HG03520 (cell line): ENCODE measurements around the gene MYO5C.
"Not testable (repeated sequence)": the region's sequence is repeated elsewhere in the genome, so short reads cannot be mapped to it uniquely, and the experiment has no call there.

ENCODE experiments used
- ATAC-seq: cut with Tn5 transposase; IDR thresholded peaks from one replicate; pipeline ENCODE4 v1.9.1; 2021; ENCODE audit warnings: mild to moderate bottlenecking, moderate library complexity; ENCODE audit not compliant: unreplicated experiment

MYO5C gene

DNA sequence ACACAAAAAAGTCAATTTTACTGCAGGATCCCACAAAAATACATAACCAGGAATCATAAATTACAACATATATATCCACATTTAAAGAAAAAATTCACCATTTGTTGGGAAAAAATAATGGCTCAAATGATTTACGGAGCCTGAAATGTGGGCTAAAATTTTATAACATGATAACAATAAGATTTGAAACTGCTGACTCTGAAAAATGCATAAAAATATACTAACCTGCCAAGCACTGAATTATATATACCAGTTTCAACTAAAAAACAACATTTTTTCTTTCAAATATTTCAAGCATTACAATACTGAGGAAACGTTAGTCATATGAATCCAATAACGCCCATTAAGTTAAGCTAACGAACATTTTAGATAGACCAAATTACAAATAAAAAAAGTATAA is 12.2 kb upstream of the MYO5C start:
- ATAC-seq: no peak

DNA sequence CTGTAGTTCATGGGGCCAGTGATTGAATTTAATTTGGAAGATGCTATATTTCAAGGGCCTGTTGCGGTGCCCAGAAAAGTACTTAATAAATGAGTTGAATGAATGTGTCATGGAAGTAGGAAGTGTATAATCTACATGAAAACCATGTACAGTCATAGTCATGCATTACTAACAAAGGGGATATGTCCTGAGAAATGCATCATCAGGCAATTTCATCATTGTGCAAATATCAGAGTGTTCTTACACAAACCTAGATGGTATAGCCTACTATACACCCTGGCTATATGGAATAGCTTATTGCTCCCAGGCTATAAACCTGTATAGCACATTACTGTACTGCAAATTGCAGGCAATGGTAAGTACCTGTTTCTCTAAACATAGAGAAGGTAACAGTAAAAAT is 10.7 kb upstream of the MYO5C start:
- no peak for ATAC-seq

DNA sequence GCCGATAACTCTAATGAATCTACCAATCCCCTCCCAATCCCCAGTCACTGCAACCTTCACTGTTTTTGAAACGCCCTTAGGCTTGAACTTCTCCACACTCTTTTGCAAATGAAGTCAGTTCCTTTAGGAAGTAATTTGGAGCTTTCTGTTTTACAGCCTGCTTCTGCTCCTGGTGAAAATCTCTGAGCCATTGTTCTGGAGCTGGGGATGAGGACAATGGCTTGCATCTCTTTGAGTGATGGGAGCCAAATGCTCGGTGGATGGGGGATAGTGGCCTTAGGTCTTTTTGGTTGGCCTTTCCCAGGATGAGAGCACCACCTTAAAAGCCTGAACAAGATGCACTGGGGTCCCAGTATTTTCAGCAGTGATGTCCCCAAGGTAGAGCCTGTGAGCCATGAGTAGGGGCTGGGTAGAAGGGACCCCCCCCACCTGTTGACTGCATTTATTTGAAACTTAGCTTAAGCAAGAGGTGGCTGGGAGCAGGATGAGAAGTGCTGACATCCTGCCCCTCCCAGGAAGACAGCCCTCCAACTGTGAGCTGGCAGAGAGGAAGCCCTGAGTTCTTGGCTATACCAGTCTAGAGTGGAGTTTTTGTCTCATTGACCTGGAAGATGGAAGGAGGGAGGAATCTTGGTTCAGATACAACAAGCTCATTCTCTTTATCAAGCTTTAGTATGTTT is 7.6 kb upstream of the MYO5C start:
- no peak for ATAC-seq

DNA sequence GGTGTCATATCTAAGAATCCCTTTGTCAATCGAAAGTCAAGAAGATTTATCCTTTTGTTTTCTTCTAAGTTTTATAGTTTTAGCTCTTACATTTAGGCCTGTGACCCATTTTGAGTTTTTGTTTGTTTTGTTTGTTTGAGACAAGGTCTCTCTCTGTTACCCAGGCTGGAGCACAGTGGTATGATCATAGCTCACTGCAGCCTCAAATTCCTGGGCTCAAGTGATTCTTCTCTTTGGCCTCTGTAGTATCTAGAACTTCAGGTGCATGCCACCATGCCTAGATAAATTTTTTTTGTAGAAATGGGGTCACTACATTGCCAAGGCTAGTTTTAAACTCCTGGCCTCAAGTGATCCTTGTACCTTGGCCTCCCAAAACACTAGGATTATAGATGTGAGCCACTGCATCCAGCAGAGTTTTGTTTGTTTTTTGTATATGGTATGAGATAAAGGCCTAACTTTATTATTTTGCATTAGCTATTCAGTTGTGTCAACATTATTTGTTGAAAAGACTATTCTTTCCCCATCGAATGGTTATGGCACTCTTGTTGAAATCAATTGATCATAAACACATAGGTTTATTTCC is 5.8 kb upstream of the MYO5C start:
- no peak for ATAC-seq

DNA sequence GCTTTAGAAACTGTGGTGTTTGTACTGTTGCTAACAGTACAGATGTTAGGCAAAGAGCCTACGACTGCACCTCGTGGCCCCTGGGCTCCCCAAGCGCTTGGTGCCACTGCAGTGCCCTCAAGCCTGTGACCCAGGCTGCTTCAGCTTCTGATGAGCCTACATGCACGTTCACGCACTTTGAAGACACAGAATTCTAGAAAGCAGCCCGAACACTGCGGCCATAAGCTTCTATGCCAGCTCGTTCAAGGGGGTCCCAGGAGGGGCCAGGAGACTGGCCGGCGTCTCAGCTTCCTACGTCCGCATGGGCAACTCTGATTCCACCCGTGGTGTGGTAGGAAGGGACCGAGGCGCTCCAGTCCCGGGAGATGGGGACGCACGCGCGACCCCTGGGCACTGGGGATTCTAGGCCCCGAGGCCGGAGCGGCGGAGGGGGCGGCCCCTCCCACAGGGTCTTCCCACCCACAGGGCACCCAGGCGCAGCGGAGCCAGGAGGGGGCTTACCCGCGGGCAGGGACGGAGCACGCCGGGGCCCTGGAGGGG is 653 bp downstream of the MYO5C start:
- ATAC-seq: no peak

DNA sequence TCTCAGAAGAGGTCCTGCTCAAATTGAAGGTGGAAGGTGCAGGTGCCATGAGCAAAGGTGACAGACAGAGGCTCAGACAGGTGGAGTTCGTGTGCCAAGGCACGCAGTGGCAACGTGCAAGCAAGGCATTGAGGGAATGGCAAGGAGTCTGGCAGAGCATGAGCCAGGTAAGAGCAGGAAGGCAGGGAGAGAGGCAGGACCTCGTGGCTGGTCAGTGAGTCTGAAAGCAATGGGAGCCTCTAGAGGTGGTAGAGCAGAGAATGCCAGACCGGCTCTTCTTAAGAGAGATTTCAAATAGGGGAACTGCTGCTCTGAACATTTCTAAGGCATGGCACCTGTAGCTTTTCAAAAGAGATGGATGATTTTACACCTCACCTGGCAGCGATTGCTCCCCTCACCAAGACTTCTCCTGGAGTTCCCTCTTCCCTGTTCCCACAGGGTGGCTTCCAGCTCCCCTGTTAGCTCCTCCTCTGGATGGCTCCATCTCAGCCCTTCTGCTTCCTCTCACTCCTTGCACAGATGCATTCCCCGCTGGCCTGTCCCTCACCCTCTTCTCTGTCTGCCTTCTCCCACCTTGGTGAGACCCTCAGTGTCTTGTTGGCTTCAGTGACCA is 2.7 kb downstream of the MYO5C start:
- no peak for ATAC-seq

DNA sequence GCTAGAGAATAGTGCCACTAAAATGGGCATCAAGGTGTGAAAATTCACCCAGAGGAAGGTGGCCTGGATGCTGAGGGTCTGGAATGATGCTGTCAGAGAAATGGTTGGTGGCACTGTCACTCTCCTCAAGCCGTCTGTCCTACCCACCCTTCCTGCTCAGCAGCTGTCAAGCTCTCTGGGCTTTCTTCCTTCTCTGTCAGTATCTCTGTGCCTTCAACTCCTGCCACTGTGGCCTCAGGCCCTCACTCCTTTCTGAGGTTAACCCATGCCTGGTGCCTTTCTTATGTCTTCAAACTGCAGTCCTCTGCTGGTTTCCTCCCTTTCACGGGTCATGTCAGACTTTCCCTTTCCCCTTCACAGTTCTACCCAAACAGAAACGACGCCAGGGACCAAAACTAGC is 4.4 kb downstream of the MYO5C start:
- ATAC-seq: no peak

DNA sequence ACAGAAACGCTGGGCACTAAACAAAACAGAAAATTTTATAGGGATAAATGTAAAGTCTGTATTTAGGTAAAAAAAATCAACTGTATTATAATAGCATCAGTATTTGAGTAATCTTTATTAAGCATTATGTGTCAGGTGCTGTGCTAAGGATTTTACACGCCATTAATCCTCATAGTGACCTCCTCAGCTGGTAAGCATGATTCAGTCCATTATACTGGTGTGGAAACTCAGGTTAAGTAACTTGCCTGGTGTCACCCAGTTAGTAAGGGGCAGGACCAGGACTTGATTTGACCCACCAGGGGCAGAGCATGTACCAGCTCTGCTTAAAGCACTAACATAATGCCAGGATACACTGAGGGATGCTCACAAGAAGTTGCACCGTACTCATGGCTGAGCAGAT is 4.8 kb downstream of the MYO5C start:
- ATAC-seq: no peak

DNA sequence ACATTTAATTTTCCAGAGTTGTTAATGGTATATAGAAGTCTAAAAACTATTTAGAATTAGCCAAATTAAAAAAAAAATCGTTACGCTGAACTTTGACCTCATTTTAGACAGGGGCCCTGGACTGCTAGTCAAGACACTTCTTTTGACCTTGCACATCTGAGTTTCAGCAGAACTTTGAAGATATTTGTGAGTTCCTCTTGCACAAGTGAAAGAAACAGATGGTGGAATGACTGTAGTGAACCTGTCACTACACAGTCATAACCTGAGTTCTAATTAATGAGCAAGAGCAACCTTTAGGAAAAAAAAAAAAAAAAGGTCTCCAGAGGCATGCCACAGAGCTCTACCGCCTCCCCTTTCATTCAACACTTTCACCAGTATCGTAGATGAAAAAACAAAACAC is 5.3 kb downstream of the MYO5C start:
- ATAC-seq: no peak

DNA sequence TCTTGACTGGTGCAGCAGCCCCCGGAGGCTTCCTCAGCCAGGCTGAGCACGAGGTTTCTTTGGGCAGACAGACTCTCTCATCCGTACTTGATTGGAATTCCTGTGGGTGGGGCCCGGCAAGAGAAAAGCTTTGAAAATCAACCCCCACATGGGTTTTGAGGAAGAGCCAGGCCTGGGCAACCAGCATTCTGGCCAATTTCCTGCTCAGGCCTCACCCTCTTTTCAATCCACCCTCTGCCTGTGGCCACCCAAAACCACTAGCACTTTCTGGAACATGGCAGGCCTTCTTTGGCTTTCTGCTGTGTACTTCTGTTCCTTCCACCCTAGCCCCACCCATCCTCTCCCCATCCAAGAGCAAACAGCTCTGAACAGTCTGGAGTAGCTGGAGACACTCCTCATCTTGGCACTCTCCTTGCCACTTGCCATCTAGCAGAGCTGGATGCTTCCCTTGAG is 5.9 kb downstream of the MYO5C start:
- no peak for ATAC-seq

DNA sequence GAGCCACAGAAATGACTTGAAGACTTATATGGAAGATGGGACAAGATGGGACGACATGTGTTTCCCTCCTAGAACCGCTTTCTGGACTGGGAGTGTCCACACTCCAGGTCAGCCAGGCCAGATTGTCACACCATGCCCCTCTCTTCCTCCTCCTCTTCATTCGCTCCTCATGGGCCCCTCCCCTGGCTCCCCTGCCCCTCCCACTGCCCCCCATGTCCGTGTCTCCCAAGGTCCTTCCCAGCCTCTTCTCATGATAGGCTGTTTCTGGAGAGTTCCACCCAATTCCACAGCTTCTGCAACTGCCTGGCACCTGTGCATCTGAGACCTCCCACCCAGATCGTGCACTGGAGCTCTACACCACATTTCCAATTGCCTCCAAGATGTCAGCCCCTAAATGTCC is 6.6 kb downstream of the MYO5C start:
- ATAC-seq: no peak

DNA sequence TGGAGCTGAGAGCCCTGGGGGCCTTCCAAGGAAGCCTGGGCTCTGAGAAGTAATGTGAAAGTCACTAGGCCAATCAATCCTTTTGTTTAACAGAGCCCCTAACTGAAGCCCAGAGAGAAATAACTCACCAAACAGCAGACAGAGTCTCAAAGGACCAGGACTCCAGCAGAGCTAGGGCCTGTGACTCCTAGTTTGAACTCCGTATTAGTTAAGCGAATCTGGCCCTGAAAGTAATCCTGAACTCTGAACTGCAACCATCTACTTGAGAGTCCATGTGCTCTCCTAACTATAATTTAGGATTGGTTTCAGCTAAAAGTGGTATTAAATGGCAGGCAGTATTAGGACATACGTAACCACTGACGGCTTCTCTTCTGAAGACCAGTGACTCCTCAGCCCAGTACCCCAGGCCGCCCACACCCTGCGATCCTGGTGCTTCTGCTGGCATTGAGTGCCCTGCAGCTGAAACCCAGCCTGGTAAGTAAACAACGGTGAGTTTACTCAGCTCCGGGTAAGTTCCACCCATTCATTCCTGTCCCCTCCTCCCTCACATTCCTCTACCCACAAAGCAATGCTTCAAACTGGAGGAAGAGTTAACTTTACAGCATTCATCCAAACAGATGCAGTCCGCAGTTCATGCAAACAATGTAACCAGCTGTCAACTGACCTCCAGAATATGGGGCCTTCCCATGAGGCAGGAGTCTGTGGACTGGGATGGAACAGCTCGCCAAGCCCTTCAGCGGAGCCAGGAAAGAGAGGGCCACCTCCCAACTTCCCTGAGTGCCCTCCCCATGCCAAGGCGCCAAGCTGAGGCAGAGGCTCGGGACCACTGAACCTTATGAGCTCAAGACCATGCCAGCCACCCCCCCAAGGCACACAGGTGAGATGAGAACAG is 7.3 kb downstream of the MYO5C start:
- ATAC-seq: no peak

DNA sequence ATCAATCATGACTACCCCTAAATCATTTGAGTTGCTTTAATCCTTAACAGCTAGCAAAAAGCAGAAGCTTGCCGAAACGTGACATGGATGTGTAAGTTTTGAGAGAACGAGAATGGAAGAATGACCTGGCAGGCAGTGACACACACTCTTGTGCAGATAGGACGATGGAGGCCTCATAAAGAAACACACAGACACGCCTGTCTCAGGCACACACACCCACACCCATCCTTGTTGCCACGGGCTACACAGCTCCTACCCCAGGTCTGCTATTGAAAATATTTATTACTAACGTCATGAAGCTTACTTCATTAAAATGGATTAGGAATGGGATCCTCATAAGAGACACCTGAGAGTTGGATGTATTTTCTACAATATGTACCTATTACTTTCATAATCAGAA is 8.5 kb downstream of the MYO5C start:
- ATAC-seq: no peak

DNA sequence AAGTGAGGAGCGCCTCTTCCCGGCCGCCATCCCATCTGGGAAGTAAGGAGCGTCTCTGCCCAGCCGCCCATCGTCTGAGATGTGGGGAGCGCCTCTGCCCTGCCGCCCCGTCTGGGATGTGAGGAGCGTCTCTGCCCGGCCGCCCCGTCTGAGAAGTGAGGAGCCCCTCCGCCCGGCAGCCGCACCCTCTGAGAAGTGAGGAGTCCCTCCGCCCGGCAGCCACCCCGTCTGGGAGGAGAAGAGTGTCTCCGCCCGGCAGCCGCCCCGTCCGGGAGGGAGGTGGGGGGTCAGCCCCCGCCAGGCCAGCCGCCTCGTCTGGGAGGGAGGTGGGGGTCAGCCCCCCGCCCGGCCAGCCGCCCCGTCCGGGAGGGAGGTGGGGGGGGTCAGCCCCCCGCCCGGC is 9.7 kb downstream of the MYO5C start:
- ATAC-seq: not testable (repeated sequence)

DNA sequence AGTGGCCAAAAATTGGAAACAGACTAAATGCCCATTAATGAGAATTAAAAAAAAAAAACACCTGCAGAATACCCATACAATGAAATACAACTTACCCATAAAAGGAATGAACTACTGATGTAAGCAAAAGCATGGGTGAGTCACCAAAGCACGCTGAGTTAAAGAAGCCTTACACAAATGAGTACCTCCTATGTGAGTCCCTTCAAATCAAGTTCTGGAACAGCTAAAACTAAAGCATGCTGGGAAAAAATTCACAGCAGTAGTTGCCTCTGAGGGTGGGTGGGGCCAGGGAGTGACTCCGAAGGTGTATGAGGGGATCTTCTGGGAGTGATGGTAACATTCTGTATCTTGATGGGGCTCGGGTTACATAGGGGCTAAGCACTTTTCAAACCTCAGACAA is 11.4 kb downstream of the MYO5C start:
- no peak for ATAC-seq

DNA sequence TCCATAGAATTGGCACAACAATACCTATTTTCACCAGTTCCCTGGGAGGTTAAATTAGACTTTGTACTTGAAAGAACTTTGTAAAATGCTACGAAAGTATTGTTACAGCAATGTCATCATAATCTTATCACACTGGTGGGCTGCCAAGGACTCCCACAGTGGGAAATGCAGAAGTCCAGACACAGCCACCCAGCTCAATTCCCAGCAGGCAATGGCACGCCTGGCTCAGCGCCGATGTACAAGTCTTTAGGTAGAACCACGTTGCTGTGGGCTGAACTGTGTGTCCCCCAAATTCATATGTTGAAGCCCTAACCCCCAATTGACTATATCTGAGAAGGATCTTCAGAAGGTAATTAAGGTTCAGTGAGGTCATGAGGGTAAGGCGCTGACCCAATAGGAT is 12.3 kb downstream of the MYO5C start:
- no peak for ATAC-seq

DNA sequence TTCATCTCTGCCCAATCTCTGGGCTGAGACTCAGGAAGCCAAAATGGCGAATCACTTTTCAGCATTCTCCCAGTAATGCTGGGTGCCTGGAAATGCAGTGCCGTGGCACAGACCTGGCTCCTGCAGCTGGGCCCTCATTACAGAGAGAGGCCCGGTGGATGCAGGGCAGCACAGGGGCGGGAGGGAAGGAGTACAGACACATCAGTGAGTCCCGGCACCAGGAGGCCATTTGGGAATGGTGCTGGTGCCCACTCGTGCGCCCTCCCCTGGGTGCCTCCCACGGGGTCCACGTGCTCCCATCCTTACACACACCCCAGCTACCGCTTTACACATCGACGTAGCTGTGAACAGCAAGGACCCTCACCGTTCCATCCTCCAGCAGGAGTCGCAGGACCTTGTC is 13.2 kb downstream of the MYO5C start:
- ATAC-seq: no peak

DNA sequence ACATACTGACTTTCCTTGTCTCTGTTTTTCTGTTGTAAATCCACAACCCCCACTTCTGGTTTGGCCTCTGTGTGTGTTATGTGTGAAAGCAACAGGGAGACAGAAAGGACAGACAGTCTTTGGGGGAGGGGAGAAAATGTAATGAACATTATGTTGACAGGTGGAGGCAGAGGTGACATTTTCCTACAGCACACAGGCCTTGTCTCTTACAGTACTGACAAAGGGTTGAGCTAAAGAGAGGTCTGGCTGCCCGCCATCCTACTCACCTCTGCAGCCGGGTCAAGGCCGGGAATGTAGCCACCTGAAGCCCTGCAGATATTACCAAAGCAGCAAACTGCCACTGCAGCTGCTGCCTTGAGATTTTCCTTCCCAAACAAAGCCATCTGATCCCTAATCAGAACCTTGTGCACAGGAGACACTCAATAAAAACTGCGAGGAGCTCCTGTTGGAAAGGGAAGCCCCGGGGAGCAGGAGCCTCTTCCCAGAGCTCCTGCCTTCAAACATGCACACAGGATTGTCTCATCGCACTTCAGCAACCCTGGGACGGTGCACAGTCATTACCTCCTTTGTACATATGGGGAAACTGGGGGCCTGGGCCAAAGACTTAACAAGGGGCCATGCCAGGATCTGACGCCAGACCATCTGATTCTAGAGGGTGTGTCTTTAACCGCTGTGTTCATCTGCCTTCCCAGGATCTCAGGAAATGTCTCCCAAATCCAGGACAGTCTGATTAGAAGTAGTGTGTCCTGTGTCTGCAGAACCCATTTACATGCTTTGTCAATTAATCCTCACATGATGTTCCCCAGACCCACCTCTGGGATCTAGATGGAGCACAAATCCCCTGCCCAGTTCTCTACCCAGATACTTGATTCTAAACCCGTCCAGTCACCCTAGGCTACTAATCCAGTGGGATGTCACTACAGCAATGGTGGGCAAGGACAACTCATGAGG is 14.2 kb downstream of the MYO5C start:
- ATAC-seq: no peak

DNA sequence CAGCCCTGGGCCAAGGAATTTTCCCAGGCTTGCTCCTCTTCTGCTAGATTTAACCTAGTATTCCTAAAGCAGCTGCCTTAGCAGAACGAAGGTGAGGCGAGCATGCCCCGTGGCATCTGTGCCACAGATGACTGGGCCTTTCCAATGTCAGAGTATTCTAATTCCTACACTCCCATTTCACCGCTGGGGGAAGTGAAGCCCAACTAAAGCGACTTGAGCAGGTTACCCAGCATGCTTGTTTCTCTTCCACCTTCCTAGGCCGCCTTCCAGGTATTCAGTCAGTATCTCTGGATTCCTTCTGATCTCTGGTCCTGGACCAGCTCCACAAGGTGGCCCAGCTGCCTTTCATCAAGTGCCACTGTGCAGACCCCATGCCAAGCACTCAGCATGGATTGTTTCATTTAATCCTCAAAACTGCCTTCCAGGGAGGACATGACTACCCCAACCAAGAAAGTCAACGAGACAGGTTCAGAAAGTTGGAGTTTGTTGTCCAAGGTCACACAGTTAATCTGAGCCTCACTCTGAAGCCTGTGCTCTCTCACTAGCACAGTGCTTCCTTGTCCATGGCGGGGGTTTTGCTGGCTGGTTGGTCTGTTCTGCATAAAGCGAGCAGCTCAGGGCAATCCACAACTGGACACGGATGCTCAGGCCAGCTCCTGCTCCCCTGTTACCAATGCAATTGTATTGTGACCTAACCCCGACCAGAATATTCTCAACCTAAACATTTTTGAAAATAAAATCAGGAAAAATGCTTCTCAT is 15.1 kb downstream of the MYO5C start:
- no peak for ATAC-seq
